OCI-LY3 (cell line): ENCODE data around the gene TUBB.

Experiments used
- CTCF ChIP-seq: fragments of 200-600, 300-600 bp; sonication (generic); IDR thresholded peaks from 2 replicates; pipeline ENCODE4 v1.5.1; 2014; ENCODE audit warnings: antibody characterized with exemption, low read length, low read depth
- EZH2phosphoT487 ChIP-seq: fragments of 200-600 bp; shearing (Covaris generic); IDR thresholded peaks from 2 replicates; pipeline ENCODE4 v1.6.1; 2018; ENCODE audit warnings: antibody characterized with exemption, mixed run types, low read depth

GRCh38 chr6:30676660-30677285 lies 43.4 kb upstream of the TUBB start:
- no peak for TF ChIP-seq CTCF
- TF ChIP-seq EZH2phosphoT487: no peak
